Measurements from ENCODE around the gene ALDH2.
"Not testable (repeated sequence)": the region's sequence is repeated elsewhere in the genome, so short reads cannot be mapped to it uniquely, and the experiment has no call there.

ALDH2 gene

DNA sequence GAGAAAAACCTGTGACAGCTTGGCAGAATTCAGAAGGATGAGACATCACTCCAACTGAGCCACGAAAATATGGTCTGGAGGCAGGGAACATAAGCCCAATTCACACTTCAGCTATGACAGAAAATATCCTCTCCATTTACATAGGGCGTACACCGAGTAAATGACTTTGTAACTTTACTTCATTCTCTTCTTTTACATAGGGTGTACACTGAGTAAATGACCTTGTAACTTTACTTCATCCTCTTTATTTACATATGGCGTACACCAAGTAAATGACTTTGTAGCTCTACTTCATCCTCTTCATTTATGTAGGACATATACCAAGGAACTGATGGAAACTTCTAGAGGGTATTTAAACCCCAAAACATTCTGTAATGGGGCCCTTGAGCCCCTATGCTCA lies 61.2 kb downstream of the ALDH2 start:
- DNase-seq (ENCODE audit: low read depth), result no peak

DNA sequence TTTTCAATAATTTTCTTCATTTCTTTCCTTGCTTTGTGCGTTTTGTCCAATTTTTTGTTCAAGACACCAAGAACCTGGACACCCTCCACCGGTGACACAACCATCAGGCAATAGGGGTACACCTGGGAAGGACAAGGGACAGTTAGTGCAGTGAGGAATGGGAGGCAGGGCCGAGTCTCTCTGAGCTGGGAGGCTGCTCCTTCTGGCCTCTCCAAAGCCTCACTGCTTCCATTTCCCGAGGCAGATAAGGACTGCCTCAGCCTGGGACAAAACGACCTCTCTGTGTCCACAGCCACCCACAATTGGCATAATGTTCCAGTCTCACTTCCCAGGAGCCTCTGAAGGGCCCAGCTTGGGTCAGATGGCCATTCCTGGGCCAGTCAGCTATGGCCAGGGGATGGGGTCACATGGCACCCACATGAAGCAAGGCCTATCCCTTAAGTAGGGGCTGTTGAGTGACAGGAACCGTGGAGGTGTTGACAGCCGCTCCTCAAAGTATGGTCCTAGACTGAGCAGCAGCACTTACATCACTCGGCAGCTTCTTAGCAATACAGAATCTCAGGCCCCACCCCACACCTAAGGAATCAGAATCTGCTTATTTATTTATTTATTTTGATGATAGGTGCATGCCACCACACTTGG lies 61.7 kb downstream of the ALDH2 start:
- no peak overlapping the region for H3K4me3 ChIP-seq (ENCODE audit: low read depth, low read length)
- TF ChIP-seq MYC (IDR thresholded peaks at IDR 0.05; ENCODE audit: low read depth, low read length) (no peak), POLR2A (IDR thresholded peaks at IDR 0.05; ENCODE audit: extremely low read depth, insufficient read length) (no peak)
- TF ChIP-seq, protein P1, sequence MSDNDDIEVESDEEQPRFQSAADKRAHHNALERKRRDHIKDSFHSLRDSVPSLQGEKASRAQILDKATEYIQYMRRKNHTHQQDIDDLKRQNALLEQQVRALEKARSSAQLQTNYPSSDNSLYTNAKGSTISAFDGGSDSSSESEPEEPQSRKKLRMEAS (IDR thresholded peaks at IDR 0.05; ENCODE audit: low read depth, low read length), result no peak
- TF ChIP-seq, protein P2, sequence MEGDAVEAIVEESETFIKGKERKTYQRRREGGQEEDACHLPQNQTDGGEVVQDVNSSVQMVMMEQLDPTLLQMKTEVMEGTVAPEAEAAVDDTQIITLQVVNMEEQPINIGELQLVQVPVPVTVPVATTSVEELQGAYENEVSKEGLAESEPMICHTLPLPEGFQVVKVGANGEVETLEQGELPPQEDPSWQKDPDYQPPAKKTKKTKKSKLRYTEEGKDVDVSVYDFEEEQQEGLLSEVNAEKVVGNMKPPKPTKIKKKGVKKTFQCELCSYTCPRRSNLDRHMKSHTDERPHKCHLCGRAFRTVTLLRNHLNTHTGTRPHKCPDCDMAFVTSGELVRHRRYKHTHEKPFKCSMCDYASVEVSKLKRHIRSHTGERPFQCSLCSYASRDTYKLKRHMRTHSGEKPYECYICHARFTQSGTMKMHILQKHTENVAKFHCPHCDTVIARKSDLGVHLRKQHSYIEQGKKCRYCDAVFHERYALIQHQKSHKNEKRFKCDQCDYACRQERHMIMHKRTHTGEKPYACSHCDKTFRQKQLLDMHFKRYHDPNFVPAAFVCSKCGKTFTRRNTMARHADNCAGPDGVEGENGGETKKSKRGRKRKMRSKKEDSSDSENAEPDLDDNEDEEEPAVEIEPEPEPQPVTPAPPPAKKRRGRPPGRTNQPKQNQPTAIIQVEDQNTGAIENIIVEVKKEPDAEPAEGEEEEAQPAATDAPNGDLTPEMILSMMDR (IDR thresholded peaks at IDR 0.05; ENCODE audit: low read depth, low read length), result no peak
- no peak for DNase-seq (ENCODE audit: low read depth)

More for the DNA sequence above, 61.2 kb downstream of the ALDH2 start:
- no peak overlapping the region for H3K4me3 ChIP-seq (ENCODE audit: low read depth, low read length)
- TF ChIP-seq MYC (IDR thresholded peaks at IDR 0.05; ENCODE audit: low read depth, low read length) (no peak), POLR2A (IDR thresholded peaks at IDR 0.05; ENCODE audit: extremely low read depth, insufficient read length) (no peak)
- TF ChIP-seq, protein P2 (IDR thresholded peaks at IDR 0.05; ENCODE audit: low read depth, low read length), result no peak
- TF ChIP-seq, protein P1 (IDR thresholded peaks at IDR 0.05; ENCODE audit: low read depth, low read length), result no peak

DNA sequence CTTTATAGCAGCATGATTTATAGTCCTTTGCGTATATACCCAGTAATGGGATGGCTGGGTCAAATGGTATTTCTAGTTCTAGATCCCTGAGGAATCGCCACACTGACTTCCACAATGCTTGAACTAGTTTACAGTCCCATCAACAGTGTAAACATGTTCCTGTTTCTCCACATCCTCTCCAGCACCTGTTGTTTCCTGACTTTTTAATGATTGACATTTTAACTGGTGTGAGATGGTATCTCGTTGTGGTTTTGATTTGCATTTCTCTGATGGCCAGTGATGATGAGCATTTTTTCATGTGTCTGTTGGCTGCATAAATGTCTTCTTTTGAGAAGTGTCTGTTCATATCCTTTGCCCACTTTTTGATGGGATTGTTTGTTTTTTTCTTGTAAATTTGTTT lies 62.9 kb downstream of the ALDH2 start:
- H3K4me3 ChIP-seq (ENCODE audit: low read depth, low read length); DNase-seq (ENCODE audit: low read depth): not testable (repeated sequence)

DNA sequence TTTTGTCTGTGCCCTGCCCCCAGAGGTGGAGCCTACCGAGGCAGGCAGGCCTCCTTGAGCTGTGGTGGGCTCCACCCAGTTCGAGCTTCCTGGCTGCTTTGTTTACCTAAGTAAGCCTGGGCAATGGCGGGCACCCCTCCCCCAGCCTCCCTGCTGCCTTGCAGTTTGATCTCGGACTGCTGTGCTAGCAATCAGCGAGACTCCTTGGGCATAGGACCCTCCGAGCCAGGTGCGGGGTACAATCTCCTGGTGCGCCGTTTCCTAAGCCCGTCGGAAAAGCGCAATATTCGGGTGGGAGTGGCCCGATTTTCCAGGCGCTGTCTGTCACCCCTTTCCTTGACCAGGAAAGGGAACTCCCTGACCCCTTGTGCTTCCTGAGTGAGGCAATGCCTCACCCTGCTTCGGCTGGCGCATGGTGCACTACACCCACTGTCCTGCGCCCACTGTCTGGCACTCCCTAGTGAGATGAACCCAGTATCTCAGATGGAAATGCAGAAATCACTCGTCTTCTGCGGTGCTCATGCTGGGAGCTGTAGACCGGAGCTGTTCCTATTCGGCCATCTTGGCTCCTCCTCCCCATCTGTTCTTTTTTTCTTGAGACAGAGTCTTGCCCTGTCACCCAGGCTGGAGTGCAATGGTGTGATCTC lies 68.1 kb downstream of the ALDH2 start:
- H3K4me3 ChIP-seq (ENCODE audit: low read depth, low read length), result peak overlapping the region; percentile 69
- DNase-seq (ENCODE audit: low read depth), result peak; percentile 80

DNA sequence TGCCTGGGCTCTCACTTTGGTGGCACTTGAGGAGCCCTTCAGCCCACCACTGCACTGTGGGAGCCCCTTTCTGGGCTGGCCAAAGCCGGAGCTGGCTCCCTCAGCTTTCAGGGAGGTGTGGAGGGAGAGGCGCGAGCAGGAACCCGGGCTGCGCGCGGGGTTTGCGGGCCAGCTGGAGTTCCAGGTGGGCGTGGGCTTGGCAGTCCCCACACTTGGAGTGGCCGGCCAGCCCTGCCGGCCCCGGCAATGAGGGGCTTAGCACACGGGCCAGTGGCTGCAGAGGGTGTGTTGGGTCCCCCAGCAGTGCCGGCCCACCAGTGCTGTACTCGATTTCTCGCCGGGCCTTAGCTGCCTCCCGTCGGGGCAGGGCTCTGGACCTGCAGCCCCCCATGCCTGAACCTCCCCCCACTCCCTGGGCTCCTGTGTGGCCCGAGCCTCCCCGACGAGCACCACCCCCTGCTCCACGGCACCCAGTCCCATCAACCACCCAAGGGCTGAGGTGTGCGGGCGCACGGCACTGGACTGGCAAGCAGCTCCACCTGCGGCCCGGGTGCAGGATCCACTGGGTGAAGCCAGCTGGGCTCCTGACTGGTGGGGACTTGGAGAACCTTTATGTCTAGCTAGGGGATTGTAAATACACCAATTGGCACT lies 68.9 kb downstream of the ALDH2 start:
- DNase-seq (ENCODE audit: low read depth), result not testable (repeated sequence)
- H3K4me3 ChIP-seq (ENCODE audit: low read depth, low read length), result peak overlapping the region; percentile 69

DNA sequence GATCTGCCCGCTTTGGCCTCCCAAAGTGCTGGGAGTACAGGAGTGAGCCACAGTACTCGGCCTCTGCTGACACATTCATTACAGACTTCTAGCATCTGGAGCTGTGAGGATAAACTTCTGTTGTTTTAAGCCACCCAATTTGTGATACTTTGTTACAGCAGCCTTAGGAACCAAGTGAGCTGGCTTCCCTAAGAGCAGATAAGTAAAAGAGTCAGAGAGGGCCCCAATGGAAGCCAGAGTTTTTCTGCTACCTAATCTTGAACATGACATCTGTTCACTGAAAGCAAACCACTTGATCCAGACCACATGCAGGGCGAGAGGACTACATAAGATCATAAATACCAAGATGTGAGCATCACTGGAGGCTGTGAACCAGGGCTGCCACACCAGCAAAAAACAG lies 71.6 kb downstream of the ALDH2 start:
- TF ChIP-seq POLR2A (IDR thresholded peaks at IDR 0.05; ENCODE audit: extremely low read depth, insufficient read length) (no peak), MYC (IDR thresholded peaks at IDR 0.05; ENCODE audit: low read depth, low read length) (no peak)
- TF ChIP-seq, protein P2 (IDR thresholded peaks at IDR 0.05; ENCODE audit: low read depth, low read length), result no peak
- TF ChIP-seq, protein P1 (IDR thresholded peaks at IDR 0.05; ENCODE audit: low read depth, low read length), result no peak
- no peak for DNase-seq (ENCODE audit: low read depth)
- H3K4me3 ChIP-seq (ENCODE audit: low read depth, low read length), result no peak overlapping the region

DNA sequence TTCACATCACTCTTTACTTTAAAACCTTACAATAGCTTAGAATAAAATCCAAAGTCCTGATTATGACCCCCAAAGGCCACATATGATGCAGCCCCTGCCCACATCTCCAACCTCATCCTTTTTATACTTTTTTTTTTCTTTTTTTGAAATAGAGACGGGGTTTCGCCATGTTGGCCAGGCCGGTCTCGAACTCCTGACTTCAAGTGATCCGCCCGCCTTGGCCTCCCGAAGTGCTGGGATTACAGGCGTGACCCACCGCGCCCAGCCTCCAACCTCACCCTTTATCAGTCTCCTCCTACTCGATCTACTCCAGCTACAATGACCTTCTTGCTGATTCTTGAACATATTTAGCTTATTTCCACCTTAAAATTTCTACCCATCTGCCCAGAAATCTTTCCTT lies 74.1 kb downstream of the ALDH2 start:
- peak overlapping the region; percentile 82 for H3K4me3 ChIP-seq (ENCODE audit: low read depth, low read length)
- no peak for DNase-seq (ENCODE audit: low read depth)
- no peak for TF ChIP-seq MYC (IDR thresholded peaks at IDR 0.05; ENCODE audit: low read depth, low read length)
- TF ChIP-seq, protein P2 (IDR thresholded peaks at IDR 0.05; ENCODE audit: low read depth, low read length), result no peak
- TF ChIP-seq, protein P1 (IDR thresholded peaks at IDR 0.05; ENCODE audit: low read depth, low read length), result no peak
- no peak for TF ChIP-seq POLR2A (IDR thresholded peaks at IDR 0.05; ENCODE audit: extremely low read depth, insufficient read length)

Measured in NB4 (cell line).